Measurements from ENCODE around the gene ZMYND8. TPM values are rescaled to one million over a fixed set of nuclear protein-coding genes. Genes with fewer than 3 reads are reported as not detected.

Gene ZMYND8
- total RNA-seq, 2 donors from 2014 or later, result 42.7 to 50.3 TPM

DNA sequence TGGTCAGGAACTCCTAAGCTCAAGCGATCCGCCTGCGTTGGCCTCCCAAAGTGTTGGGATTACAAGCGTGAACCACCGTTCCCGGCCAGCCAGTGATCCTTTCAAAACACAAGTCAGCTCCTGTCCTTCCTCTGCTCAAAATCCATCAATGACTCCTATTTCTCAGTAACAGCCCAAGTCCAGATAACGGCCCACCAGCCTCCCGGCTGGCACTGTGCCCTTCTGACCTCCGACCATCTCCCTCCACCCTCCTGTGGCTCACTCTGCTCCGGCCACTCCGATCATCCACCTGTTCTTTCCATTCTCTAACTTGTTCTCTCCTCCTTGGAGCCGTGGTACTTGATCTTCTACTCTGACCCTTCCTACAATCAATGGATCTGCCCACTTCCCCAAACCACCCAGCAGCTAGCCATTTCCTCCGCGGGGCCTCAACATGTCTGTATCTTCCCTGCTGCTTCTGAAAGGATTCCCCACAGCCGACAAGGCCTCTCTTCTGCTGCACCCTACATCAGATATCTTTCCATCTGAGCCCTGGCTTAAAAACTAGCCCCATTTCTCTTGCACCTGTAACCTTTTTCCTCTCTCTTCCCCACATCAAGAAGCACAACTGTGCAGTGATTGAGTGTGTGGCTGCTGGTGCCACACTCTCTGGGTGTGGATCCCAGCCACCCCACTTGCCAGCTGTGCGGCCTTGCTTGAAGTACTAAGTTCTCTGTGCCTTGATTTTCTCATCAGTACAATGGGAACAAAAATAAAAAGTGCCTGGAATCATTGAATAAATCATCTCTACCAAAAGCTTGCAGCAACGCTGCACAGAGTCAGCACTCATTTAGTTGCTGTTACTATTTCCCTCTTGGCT is 6.1 kb upstream of the ZMYND8 start:
- DNase-seq (no peak), ATAC-seq (peak; percentile 47)
- Mint-ChIP-seq H3K27ac (peak overlapping the region; percentile 81), H3K36me3 (ENCODE audit: low read depth) (no peaks in the 10 kb centered on the region), H3K4me3 (peak overlapping the region; percentile 73), H3K27me3 (no peaks in the 10 kb centered on the region), H3K4me1 (peaks cover 28% of the 10 kb centered on the region)
- H3K9me3 ChIP-seq (ENCODE audit: control insufficient read depth, low read length, poor library complexity, severe bottlenecking), result no peaks in the 10 kb centered on the region

DNA sequence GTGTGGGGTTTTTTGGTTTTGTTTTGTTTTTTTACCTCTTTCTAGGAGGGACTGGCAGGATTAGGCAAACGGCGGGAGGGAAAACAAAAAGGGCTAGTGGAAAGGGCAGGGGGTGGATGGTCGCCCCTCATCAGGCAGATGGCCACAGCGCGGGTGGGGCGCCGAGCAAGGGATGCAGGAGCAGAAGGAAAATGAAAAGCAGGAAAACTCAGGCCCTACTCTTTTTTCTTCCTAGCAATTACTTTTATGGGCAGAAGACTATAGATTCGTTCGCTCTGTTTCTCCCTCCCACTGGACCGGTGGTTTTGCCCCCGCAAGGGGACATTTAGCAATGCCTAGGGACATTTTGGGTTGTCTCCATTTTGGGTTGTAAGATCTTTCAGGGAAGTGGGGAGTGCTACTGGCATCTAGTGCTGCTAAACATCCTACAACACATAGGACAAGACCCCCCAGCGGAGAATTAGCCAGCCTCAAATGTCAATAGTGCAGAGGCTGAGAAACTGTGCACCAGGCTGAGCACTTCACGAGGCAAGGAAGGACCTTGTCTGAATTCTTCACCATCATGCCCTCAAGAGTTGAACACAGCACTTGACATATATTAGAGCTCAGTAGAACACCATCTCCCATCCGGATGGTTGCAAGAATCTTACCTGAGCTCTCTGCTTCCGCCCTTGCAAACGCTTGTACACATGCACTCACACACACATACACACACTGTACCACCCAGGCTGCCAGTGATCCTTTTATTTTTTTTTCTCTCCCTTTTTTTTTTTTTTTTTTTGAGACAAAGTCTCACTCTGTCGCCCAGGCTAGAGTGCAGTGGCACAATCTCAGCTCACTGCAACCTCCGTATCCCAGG is 4.8 kb upstream of the ZMYND8 start:
- Mint-ChIP-seq H3K27me3 (no peaks in the 10 kb centered on the region), H3K4me3 (no peak overlapping the region), H3K4me1 (peaks cover 38% of the 10 kb centered on the region), H3K36me3 (ENCODE audit: low read depth) (no peaks in the 10 kb centered on the region), H3K27ac (peak overlapping the region; percentile 73)
- no peak for ATAC-seq
- no peak for DNase-seq
- no peaks in the 10 kb centered on the region for H3K9me3 ChIP-seq (ENCODE audit: control insufficient read depth, low read length, poor library complexity, severe bottlenecking)

DNA sequence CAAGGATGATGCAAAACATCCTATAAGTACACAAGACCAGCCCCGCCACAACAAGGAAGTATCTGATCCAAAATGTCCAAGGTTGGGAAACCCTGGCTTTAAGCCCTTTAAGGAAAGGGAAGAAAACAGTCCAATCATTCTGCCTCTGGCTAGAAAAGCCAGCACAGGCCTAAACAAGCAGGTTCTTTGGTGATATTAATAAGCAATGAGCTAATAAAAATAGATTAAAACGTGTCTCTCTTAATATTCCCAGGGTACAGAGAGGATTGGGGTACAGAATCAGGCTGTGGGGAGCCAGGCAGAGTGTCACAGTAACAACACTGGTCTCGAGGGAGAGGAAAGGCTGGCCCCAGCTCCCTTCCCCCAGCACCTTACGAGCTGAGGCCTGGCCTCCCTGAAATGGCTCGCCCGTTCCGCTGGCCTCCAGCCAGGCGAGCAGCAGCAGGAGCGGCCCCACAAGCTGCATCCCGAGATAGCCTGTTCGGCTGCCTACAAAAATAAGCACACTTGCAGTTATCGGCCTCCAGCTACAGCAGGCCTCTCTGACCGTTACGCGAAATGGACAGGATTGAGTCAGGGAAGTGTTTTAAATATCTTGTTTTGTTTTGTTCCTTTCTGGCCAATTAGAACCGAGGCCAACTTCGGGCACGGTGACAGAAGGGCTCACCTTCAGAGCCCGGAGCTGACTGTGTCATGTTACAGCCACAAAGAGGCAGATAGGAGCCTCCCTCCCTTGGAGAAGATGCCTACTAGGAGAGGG is 4.0 kb upstream of the ZMYND8 start:
- Mint-ChIP-seq H3K27ac (peak overlapping the region; percentile 73), H3K36me3 (ENCODE audit: low read depth) (no peaks in the 10 kb centered on the region), H3K4me3 (no peak overlapping the region), H3K4me1 (peaks cover 44% of the 10 kb centered on the region), H3K27me3 (no peaks in the 10 kb centered on the region)
- ATAC-seq (no peak), DNase-seq (no peak)
- H3K9me3 ChIP-seq (ENCODE audit: control insufficient read depth, low read length, poor library complexity, severe bottlenecking), result no peaks in the 10 kb centered on the region

DNA sequence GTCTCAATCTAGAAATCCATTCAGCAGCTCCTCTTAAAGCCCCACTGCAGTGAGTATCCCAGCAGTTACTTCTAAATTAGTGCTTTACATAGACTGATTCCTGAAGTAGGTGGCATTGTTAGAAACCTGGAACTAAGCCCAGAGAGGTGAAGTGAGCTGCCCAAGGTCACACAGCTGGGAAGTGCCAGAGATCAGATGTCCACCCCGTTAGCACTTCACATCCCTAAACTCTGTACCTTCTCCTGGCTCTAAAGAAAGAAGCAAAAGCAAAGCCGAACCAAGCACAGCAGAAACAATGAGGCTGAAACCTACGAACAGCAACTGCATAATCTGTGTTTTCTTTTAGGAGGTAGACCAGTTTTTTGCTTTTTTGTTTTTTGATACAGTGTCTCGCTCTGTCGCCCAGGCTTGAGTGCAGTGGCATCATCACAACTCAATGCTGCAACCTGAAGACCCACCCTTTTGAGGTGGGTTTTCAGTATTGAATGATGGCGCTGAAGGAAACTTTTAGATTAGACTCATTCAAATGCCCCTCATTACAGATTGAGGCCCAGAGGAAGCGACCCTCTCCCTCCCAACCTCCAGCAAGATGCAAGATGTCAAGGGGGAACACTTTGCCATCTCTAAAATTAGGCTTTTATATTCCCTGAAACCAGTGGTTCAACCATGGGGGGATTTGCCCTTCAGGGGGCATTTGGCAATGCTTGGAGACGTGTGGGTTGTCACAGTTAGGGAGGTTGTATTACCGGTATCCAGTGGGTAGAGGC is 3.2 kb upstream of the ZMYND8 start:
- H3K27ac Mint-ChIP-seq, result peak overlapping the region; percentile 77
- DNase-seq, result no peak
- no peaks in the 10 kb centered on the region for H3K9me3 ChIP-seq (ENCODE audit: control insufficient read depth, low read length, poor library complexity, severe bottlenecking)
- no peak overlapping the region for H3K4me3 Mint-ChIP-seq
- H3K36me3 Mint-ChIP-seq (ENCODE audit: low read depth), result no peaks in the 10 kb centered on the region
- H3K4me1 Mint-ChIP-seq, result peaks cover 47% of the 10 kb centered on the region
- no peak for ATAC-seq
- H3K27me3 Mint-ChIP-seq, result no peaks in the 10 kb centered on the region

DNA sequence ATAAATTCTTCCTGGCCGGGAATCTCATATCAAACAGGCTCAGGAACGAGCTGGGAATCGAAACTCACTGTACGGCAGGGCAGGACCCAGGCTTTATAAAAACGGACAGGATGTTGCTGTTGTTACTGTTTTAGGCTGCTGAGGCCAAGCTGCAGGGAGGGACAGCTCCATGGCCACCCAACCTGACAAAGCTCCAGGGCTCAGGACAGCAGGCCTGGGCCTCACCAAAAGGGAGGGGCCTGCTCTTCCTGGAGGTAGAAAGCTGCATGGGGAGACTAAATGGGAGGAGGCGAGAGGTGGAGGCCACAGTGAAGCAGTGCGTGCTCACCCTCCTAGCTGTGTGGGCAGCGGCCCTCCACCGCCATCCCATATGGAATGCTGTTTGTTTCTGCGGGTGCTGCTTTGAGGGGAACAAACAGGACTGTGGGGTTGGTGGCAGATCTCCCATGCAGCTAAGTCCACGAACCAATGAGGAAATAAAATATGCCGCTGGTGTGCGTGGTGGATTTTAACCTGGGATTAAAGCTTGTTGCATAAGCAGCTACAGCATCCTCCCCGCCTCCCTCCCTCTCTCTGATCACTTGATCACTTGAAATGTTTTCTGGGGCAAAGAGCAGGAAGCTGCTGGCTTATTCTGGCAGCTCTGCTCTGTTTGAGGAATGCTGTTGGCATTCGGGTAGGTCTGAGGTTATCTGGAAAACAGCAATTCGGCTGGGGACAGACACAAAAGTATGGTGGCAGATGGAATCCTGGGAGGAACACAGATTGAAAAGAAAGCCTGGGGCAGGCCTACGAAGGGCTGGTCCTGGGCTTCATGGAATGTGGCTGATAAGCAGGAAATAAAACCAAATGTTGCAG is 2.4 kb upstream of the ZMYND8 start:
- Mint-ChIP-seq H3K4me1 (peaks cover 53% of the 10 kb centered on the region), H3K36me3 (ENCODE audit: low read depth) (no peaks in the 10 kb centered on the region), H3K27me3 (no peaks in the 10 kb centered on the region), H3K27ac (peak overlapping the region; percentile 97), H3K4me3 (no peak overlapping the region)
- no peaks in the 10 kb centered on the region for H3K9me3 ChIP-seq (ENCODE audit: control insufficient read depth, low read length, poor library complexity, severe bottlenecking)
- DNase-seq (no peak), ATAC-seq (no peak)

DNA sequence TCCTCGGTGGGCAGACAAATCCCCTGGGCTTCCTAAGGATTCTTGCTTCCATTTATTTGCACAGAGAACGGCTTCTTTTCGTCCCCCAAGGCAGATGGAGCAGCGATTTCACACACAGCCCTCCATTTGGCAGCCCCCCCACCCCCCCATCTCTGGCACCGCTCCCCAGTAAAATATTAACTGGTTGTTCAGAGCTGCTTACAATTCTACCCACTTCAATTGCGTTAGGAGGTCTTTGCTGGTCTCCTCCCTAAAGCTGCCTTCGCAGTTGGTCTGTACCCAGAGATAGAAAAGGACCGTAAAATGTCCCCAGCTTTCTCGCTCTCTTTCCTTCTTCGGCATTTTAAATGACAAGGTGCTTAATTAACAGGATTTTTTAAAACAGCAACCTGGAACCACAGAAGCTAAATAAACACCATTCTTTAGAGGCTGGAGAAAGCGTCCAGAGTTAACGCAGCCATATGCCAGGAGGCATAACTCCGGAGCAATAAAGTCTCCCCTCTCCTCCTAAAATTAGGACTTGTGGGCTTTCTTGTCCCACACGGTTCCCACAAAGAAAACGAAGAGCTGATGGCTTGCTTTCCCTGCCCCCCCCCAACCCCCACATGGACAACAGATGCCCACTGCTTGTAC is 1.7 kb upstream of the ZMYND8 start:
- Mint-ChIP-seq H3K4me3 (peak overlapping the region; percentile 89), H3K27me3 (no peaks in the 10 kb centered on the region), H3K36me3 (ENCODE audit: low read depth) (no peaks in the 10 kb centered on the region), H3K4me1 (peaks cover 53% of the 10 kb centered on the region), H3K27ac (peak overlapping the region; percentile 97)
- H3K9me3 ChIP-seq (ENCODE audit: control insufficient read depth, low read length, poor library complexity, severe bottlenecking), result no peaks in the 10 kb centered on the region
- DNase-seq, result no peak
- ATAC-seq, result no peak

DNA sequence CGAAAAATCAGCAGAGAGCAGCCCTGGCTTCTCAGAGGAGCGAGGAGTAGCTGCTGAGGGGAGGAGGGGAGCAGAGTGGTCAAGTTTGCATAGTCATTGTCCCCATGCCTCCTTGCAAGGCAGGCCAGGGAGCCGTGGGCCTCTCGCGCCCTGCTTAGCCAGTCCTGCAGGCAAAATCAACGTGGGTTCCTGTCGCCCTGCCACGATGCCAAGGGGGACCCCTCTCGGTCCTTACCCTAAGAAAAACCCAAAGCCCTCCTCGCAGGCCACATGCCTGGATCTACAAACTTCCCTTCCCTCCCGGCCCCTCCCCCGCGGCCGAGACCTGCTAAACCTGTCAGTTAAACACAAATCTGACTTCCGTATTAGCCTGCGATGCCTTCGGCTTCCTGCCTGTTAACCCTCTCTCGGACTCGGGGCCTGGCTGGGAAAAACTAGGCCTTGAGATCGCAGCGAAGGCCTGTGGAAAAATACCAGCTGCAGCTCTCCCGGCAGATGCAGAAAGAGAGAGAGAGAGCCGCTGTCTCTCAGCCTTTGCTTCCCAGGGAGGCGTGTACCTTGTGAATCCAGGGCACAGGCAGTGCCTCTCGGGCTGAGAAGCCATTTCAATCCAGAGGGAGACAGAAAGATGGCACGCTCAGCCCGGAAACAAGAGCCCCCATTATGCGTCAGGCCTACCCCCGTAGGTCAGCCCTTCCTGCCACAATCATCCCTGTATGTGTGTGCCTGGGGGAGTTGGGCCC is 968 bp upstream of the ZMYND8 start:
- Mint-ChIP-seq H3K27ac (peak overlapping the region; percentile 97), H3K27me3 (no peaks in the 10 kb centered on the region), H3K4me3 (peak overlapping the region; percentile 89), H3K4me1 (peaks cover 53% of the 10 kb centered on the region), H3K36me3 (ENCODE audit: low read depth) (no peaks in the 10 kb centered on the region)
- no peaks in the 10 kb centered on the region for H3K9me3 ChIP-seq (ENCODE audit: control insufficient read depth, low read length, poor library complexity, severe bottlenecking)
- ATAC-seq, result peak; percentile 44
- DNase-seq, result peak; percentile 46 to 47 (median 47)

DNA sequence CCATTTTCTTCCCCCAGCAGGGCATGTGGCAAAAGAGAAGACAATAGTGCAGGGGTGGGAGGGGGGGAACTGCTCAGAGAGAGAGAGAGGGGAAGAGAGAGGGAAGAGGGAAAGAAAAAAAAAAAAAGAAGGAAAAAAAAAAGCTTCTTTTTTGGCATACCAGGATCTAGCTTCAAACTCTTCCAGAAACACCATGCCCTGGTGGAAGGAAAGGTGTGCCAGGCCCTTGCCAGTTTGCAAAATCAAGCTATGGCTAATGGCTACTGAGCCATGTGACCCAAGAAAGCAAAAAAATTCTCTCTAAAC is 326 bp downstream of the ZMYND8 start:
- Mint-ChIP-seq H3K27ac (peak overlapping the region; percentile 97), H3K4me1 (peaks cover 55% of the 10 kb centered on the region), H3K4me3 (peak overlapping the region; percentile 89), H3K36me3 (ENCODE audit: low read depth) (no peaks in the 10 kb centered on the region), H3K27me3 (no peaks in the 10 kb centered on the region)
- ATAC-seq, result no peak
- DNase-seq, result no peak
- H3K9me3 ChIP-seq (ENCODE audit: control insufficient read depth, low read length, poor library complexity, severe bottlenecking), result no peaks in the 10 kb centered on the region

DNA sequence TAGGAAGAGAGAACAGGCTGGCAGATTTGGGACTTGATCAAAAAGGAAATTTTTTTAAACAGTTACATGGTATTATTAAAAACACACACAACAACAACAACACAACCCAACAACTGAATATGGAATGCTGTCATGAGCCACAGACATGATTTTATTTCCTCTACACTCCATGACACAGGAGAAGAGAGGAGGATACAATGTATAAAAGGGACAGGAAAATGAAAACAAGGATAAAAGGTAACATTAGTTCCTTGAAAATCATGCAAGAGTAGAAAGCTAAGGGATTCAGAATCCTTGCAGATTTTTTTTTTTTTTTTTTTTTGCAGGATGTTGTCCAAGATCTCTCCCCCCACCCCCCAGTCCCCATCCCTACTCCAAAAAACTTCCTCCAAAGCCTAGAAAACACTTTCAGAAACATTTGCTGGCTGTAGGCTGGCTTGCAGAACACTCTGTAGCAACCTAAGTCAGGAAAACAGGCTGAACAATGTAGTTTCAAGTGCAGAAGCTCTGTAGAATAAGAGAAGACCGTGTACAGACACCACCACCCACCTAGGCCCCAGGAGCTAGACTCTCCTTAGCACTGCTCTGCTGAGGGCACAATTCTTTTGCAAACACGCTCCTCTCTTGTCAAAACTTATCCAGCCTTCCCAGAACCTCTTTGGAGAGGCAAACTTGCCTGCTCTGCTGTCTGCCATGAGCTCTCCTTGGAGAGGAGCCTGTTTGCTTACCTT is 845 bp downstream of the ZMYND8 start:
- Mint-ChIP-seq H3K27ac (peak overlapping the region; percentile 97), H3K4me1 (peaks cover 54% of the 10 kb centered on the region), H3K36me3 (ENCODE audit: low read depth) (no peaks in the 10 kb centered on the region), H3K4me3 (peak overlapping the region; percentile 89), H3K27me3 (no peaks in the 10 kb centered on the region)
- DNase-seq, result no peak
- H3K9me3 ChIP-seq (ENCODE audit: control insufficient read depth, low read length, poor library complexity, severe bottlenecking), result no peaks in the 10 kb centered on the region
- ATAC-seq, result no peak

DNA sequence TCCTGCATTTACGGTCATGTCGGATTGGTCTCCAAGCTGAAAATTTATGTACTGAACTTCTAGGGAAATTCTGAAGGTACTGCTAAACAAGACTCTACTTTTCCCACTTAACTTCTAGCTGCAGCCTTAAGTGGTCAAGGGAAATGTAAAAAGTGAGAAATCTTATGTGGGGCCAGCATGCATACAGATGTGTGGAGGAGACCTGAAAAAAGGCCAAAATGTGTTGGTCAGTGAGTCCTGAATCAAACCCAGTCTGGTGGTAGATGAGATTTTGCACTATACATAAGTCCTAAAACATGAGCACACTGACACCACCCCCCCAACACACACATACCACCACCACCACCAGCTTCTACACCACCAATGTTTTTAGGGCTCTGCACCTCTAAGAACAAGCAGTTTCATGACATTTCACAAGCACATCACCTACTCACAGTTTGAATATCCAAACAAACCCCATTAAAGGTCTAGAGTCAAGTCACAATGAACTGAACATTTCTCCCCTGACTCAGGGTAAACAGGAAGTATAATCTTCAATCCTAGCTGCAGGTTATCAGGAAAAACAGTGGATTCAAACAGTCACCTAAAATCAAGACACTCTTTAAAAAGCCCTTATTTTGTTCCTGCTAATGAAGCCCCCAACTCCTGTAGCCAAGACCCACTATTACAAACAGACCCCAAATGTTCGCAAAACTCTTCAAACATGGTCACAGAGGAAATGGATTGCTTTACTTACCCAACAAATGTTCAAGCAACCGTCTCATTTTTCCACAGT is 1.6 kb downstream of the ZMYND8 start:
- no peak for DNase-seq
- peak overlapping the region; percentile 89 for H3K4me3 Mint-ChIP-seq
- peak overlapping the region; percentile 97 for H3K27ac Mint-ChIP-seq
- no peaks in the 10 kb centered on the region for H3K9me3 ChIP-seq (ENCODE audit: control insufficient read depth, low read length, poor library complexity, severe bottlenecking)
- no peaks in the 10 kb centered on the region for H3K27me3 Mint-ChIP-seq
- H3K4me1 Mint-ChIP-seq, result peaks cover 54% of the 10 kb centered on the region
- no peaks in the 10 kb centered on the region for H3K36me3 Mint-ChIP-seq (ENCODE audit: low read depth)
- no peak for ATAC-seq

Data from T-helper 17 cell (primary cell).